ENCODE data around the gene PAX5.

Gene PAX5

DNA sequence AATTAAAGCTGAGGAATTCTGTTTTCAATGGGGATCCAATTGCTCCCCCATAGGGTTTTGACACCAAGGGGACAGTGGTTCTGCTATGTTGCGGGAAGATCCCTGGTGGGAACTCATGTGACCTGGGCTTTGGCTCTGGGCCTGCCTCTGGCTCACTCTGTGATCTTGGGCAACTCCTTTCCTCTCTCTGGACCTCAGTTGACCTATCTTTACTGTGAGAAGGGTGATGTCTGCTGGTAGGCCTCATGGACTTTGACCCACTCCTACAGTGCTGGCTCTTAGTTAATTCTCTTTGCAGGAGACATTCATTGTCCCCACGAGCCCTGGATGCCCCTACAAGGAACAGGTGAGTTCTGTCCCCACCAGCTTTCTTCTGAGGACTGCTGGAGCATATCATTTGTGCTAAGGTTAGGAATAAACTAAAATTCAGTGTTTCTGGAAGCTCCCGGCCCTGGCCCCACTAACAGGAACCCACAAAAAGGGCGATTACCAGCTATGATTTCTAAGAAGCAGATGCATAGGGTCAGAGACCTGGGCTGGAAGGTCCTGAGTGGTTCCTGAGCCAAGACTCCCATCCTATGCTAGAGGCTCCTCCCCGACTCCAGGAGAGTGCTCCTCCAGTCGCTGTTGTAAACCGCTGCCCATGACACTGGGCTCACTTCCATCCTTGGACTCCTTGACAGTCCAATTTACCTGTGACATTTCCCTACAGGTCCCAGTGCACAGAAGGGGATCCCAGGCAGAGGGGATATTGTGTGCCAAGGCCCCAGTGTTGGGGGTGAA lies 218.3 kb downstream of the PAX5 start:
- DNase-seq (ENCODE audit: low spot score) = no peak

DNA sequence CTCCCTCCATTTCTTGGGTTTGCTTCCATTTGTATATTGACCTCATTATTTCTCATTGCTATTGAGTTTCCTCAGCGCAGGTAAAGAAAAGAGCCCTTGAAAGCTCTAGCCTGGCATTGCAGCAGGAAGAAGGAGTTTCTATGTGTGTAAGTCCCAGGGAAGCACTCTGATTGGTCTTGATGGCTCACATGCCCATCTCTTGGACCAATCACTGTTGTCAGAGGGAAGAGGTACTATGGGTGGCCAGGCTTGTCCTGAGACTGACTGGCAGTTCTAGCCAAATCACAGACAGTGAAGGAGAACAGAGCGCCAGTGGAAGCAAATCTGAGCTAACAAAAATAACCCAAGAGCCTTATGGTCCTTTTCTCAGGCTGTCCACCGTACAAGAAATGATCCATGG lies 219.0 kb downstream of the PAX5 start:
- no peak for DNase-seq (ENCODE audit: low spot score)

DNA sequence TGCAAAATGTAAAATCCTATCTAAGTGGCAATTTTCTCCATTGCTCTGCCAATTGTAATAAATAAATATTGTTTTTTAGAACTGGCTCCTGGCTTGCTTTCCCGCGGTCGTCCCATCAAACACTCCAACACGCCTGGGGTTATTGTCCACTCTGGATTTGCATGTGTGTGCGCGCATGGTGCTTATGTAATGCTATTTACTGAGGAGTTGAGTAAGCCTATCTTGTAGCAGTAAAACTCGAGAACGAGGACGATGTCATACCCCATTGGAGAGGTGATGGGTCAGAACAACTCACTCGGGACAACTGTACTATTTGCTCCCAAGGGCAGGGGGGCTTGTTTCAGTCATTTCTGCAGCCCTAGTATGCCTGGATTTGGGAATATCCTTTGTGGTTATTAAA lies 220.9 kb downstream of the PAX5 start:
- no peak for DNase-seq (ENCODE audit: low spot score)

DNA sequence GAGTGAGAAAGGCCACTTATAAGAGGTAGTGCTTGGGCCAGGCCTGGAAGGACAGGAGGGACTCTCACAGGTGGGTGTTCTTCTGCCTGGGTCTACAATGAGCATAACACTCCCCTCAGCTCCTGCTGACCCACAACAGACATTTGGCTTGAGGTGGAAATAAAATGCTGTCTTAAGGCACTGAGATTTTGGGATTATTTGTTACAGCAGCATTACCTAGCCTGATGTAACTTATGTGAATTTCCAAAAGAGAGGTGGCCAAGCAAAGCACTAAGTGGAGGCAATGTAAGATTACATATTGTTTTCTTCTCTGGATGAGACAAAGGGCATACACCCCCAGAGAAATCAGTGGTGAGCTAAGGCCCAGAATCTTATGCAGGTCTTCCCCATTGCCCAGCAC lies 221.5 kb downstream of the PAX5 start:
- DNase-seq (ENCODE audit: low spot score) = no peak

DNA sequence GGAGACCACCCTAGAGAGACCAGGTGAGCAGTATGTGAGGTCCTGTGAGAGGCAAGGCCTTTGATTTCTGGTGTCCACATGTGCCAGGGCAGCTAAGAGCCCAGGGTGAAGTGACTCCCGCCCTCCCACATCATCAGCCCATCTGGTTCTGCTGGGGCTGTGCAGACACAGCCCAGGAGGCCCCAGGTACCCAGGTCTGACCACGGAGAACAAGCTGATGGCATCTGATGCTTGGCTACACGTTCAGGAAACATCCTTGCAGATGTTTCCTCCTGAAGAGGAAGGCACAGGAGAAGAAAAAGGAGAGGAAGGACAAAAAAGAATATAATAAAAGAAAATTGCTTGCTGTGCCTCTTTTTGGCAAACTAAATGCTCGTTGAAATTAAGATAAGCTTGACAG lies 225.8 kb downstream of the PAX5 start:
- DNase-seq (ENCODE audit: low spot score) = no peak

DNA sequence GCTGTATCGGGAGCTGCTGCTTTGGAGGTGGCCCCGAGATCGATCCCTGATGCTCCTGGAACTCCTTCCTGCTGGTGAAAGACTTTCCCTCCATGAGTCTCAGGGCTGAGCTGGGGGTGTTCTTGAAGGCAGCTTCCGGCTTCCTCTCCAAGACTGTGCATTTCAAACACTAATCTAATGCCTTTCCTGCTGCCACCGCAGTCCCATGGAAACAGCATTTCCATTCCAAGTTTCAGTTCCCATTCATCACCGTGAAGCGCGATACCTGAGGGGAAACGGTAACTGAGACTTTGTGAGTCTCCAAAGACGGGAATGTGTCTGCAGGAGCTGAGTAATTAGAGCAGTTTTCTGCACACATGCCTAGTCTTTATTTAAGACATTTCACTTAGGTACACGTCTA lies 230.1 kb downstream of the PAX5 start:
- DNase-seq (ENCODE audit: low spot score) = no peak

DNA sequence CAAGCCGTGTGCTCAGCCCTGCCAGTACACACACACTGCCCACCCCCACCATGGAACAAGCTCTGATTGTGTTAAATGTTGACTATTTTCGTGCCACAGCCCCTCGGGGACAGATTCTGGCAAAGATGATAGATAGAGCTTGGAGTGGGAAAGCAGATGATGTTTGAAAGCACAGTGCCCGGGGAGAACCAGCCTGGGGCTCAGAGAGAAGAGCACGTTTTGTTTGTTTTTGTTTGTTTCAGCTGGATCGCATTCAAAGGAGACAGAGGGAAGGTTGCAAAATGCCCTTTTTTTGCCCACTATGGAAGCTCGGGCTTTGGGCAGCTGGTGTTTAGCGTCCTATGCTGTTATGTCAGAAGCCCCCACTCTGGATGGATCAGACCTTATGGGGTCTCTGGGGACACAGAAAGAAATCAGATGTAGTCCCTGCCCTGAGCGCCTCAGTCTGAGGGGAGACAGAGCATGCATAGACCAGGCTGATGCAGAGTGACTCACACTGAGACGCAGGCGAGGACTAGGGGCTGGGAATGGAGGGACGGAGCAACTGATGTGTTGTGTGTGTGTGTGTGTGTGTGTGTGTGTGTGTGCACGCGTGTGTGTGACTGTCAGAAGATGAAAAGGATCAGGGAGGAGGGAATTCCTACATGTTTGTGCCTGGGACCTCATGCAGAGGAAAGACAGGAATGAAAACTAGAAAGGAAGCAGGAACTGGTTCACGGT lies 231.7 kb downstream of the PAX5 start:
- peak; percentile 37 for DNase-seq (ENCODE audit: low spot score)

DNA sequence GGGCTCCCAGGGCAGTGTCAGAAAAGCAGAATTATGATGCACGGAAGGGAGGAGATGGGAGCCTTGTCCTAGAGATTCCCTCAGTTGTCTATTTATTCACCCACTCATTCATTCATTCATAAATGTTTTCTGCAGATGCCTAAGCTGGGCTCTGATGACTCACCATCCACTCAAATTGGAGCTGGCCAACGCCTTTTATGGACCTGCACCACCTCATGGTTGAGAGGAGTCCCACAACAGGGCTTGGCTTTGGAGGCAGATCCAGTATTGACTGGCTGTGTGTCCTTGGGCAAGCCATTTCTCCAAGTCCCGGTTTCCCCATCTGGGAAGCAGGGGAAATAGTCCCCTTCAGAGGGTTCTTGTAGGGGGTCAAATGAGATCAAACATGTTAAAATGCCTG lies 233.6 kb downstream of the PAX5 start:
- no peak for DNase-seq (ENCODE audit: low spot score)

DNA sequence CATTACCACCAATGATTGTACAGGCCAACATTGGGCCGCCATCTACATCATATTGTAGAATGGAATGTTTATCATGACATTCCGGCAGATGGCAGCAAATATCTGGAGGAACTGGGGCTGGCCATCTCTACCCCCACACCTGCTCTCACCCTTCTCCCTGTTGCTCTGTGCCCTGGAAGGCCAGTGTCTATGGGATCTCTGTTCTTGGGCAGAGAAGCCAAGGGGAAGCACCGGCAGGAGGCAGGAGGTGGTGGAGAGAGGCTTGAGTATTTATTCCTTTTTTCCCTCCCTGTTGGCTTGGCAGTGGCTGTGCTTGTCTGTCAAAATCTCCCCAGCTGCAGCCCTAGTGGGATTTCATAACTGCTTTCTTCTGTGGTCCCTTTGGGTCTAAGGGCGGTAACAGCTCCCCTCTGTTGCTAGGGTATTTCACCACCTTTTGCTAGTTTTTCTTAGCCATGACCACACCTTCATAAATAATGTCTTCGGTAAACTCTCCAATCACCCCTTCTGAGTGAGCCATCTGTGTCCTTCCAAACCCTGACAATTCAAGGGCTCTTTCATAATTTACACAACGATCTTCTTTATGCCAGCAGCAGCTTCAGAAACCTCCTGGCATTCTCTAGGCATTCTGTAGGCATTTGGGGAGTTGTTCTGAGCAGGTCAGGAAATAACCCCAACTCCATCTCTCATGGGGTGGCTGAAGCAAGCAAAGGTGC lies 235.6 kb downstream of the PAX5 start:
- peak; percentile 52 for DNase-seq (ENCODE audit: low spot score)

DNA sequence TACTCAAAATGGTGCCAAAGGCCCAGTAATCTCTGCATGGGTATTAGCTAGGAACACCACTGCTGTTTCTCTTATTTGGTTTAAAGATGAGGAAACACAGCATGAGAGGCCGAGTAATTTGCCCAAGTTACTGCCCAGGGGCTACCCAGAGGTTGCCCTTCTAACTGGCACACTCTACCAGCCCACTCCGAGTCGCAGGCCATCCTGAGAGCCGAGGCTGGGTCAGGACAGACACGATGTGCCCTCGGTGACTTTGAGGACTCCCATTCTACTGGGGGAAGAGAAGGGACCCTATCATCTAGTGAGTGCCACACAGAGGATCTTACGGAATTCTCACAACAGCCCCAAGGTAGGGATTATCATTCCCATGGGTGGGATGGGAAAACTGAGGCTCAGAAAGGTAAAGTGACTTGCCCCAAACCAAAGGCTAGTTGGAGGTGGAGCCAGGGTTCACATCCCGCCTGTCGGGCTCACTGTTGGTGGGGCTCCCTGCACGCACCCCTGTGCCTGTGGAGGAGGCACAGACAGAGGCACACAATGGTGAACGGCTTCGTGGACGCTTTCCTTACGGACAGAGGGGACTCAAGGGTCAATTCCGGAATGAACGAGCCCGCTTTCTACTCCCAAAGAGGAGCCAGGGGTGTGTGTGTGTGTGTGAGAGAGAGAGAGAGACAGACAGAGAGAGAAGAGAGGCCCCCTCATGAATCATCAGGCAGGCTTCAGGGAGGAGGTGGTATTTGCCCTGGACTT lies 236.4 kb downstream of the PAX5 start:
- no peak for DNase-seq (ENCODE audit: low spot score)

DNA sequence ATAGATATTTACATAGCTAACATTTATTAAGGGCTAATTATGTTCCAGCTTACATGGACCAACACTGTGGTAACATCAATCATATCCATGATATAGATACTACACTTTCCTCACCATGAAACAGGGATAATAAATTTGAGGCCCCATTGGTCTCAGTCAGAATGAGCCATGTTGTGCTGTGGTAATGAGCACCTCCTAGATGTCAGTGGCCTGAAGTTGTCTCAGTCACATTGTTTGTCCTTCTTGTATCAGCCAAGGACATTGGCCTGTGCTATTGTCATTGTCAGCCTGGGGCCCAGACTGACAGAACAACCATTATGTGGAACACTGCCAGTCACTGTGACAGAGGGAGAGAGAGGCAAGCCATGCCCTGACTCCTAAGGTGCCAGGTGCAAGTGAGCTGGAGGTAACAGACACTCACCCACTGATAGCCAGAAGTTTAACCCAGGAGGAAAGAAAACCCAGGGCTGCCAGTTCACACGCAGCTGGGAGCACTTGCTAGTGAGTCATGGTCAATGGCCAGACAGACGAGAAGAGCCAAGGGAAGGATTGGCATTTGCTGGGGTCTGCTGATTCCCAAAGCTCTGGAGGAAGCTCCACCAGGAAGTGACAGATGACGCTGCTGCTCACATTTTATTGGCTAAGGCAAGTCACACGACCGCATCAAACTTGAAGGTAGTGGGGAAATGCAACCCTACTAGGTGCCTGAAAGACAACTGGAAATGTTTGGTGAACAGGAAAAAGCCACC lies 237.2 kb downstream of the PAX5 start:
- DNase-seq (ENCODE audit: low spot score) = no peak

DNA sequence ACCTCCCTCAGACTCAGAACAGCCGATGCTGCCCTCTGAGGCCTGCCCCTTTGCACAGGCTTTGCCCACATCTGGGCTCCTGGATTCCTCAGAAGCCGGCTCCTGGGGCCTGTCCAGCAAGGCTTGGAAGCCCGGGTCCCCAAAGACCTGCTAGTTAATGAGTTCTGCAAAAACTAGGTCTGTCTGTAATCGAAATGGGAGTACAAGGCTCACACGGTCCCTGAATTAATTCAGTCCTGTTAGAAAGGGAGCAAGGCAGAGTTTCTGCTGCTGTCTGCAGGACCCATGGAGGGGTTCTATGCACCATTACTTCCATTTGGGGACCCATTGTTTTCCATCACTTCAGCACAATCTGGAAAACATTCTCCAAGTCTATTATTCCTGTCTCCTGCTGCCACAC lies 239.6 kb downstream of the PAX5 start:
- no peak for DNase-seq (ENCODE audit: low spot score)

DNA sequence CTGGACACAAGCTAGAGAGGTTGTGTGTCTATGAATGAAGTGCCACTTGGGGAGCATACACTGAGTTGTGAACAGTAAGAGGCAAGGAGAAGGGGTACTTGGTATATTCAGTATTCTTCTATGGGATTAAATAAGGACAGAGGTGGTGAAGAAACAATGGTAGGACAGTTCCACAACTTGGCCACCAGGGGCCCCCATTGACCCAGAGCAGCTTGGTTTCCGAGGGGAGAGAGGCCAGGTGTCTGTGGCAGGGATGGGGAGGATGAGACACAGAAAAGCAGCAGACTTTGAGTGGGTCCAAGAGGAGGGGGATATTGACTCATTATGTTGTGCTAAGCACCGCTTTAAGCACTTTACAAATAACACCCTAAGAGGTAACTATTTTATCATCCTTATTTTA lies 240.8 kb downstream of the PAX5 start:
- no peak for DNase-seq (ENCODE audit: low spot score)

DNA sequence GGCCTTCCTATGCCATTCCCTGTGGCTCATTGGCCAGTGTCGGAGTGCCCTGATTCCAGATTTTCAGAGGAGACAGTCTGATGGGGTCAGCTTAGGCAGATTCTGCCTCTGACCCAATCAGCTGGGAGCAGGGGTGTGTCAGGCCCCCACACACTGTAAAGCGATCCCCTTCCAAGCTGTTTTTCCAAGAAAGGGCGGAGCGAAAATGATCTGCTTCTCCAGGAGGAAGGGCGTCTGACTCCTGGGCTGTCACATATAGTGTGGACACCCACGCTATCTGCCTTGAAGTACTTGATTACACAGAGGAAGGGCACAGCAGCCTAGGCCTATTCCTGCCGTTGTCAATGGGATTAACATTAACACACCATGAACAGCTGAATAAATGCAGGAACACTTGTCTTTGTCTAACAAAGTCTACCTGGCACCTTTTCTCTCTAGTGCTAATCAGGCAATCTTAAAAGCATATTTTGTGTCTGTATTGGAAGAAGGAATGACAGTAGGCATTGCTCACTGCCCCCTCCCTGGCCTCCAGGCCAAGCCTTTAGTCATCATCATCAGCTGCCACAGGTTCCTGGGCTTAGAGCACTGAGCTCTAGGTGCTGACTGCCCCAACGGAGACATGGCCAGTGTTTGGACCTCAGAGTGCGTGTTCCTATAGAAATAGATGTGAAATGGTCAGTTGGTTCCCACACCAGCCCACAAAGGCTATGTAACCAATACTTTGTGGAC lies 242.7 kb downstream of the PAX5 start:
- DNase-seq (ENCODE audit: low spot score) = peak; percentile 30

DNA sequence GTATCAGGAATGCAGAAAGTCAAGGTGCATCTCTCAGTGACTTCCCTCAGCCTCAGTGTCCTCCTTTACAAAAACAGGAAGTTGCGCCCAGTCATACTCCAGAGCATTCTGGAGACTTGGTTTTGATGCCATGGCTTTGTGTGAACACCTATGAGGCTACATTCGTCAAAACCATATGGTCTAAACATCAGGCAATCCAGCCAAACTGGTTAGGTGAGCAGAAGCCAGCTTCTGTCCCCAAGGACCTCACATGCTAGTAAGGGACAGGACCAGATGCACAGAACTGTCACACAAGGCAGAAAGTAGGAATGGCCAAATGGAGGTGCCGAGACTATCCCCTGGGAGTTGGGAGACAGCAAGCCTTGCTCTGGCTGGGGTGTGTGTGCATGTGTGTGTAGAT lies 244.2 kb downstream of the PAX5 start:
- no peak for DNase-seq (ENCODE audit: low spot score)

DNA sequence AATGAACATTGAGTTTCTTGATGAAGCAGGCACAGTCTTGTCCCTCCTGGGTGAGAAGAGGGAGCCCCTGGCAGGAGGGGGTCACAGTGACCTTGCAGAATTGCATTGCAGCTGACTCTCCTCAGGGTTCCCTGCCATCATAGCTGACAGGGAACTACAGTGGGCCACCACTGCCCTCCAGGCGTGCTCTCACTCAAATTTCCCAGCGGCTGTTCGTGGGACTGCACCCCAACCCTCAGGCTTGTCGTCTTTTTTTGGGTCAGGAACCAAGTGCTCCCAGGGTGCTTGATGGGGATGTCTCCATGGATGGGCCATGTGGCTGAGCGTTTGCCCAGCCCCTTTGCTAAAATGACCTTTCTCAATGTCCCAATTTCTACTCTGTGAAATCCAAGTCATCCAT lies 245.5 kb downstream of the PAX5 start:
- DNase-seq (ENCODE audit: low spot score) = no peak

DNA sequence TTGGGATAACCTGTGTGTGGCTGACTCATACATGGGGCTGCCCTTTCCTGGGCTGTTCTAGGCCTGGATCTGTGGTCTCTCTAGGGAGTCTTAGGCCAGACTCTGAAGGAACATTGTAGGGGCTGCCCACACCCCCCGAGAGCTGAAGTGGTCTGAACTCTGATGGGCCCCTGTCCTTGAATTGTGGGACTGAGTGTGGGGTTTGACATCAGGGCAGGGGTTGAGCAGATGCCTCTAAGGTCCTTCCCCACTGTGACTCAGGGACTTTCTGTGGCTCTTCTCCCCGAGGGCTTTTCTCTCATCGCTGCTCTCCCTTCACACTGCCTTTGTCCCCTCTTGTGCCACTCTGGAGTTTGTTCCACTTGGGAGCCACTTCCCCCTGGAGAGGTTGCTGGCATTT lies 246.4 kb downstream of the PAX5 start:
- no peak for DNase-seq (ENCODE audit: low spot score)

All from SK-N-DZ (cell line).